GM12878 (cell line): ENCODE measurements around the gene GPR31. TPM values are rescaled to one million over a fixed set of nuclear protein-coding genes. Genes with fewer than 3 reads are reported as not detected.

ENCODE experiments used
- ATAC-seq: fragments of 200-7000 bp; cut with Tn5 transposase; 3 replicates; pipeline ENCODE4 v1.9.1; 2020; ENCODE audit warnings: mild to moderate bottlenecking, moderate library complexity
- BruUV-seq: library from RNA; stranded (reverse); fragments of 400-500 nt; replicated peaks from 2 replicates; lab custom pipeline; 2021; lab: Mats Ljungman, UMichigan
- CTCF ChIA-PET: fragments of 300-600 bp; sonication (Branson Sonifier 250); formaldehyde crosslinking; extraction: SDS; loops from one replicate; lab custom pipeline; 2021; ENCODE audit warnings: inconsistent platforms; lab: Yijun Ruan, JAX
- POLR2A ChIA-PET: fragments of 350-600 bp; formaldehyde crosslinking; extraction: SDS; loops from one replicate; lab custom pipeline; 2021; ENCODE audit warnings: inconsistent platforms; lab: Charles Lee
- RAD21 ChIA-PET: fragments of 300-600 bp; sonication (Branson Sonifier 250); formaldehyde crosslinking; loops from one replicate; lab custom pipeline; 2023; ENCODE audit warnings: antibody characterized with exemption; ENCODE audit not compliant: unreplicated experiment; lab: Charles Lee
- SMC1A ChIA-PET: fragments of 300-600 bp; sonication (Branson Sonifier 250); formaldehyde crosslinking; loops from one replicate; lab custom pipeline; 2023; ENCODE audit not compliant: unreplicated experiment, uncharacterized antibody; lab: Charles Lee
- DNase-seq: peaks from one replicate; pipeline ENCODE4 v3.0.0-alpha.2; 2011; ENCODE audit warnings: low read depth, low spot score
- FAIRE-seq: peaks from 3 replicates; lab custom pipeline; 2011; peaks lifted over from hg19 to GRCh38; lab: Jason Lieb, UNC
- H2AFZ ChIP-seq: 2 replicates; pipeline ENCODE4 v1.6.0; 2011; ENCODE audit warnings: low read depth, low read length, control low read depth; ENCODE audit not compliant: control insufficient read depth
- H3K27ac ChIP-seq: 2 replicates; pipeline ENCODE4 v1.5.1; 2011; ENCODE audit warnings: control low read depth; ENCODE audit not compliant: control insufficient read depth, insufficient read depth
- H3K27me3 ChIP-seq, 2 experiments: replicated peaks in 1 of 2; 2 replicates each; pipeline versions ENCODE4 v1.6.0 to v1.6.1; 2011; ENCODE audit warnings: low read length in 1 of 2; ENCODE audit not compliant: control insufficient read depth in 2 of 2, insufficient read depth in 2 of 2
- H3K36me3 ChIP-seq, 2 experiments: 2 replicates each; pipeline ENCODE4 v1.5.1; 2011; ENCODE audit warnings: low read length in 1 of 2; ENCODE audit not compliant: control insufficient read depth in 2 of 2, insufficient read depth in 2 of 2
- H3K4me1 ChIP-seq: 2 replicates; pipeline ENCODE4 v1.6.1; 2011; ENCODE audit warnings: mild to moderate bottlenecking, low read length, moderate library complexity, mixed read lengths; ENCODE audit not compliant: control insufficient read depth, insufficient read depth
- H3K4me2 ChIP-seq: 2 replicates; pipeline ENCODE4 v1.6.0; 2011; ENCODE audit warnings: control low read depth; ENCODE audit not compliant: control insufficient read depth, insufficient read depth
- H3K4me3 ChIP-seq: fragments of 200-600 bp; sonication (generic); 2 replicates; pipeline ENCODE4 v1.5.1; 2016
- H3K79me2 ChIP-seq: 2 replicates; pipeline ENCODE4 v1.6.0; 2011; ENCODE audit warnings: low read length; ENCODE audit not compliant: control insufficient read depth, insufficient read depth
- H3K9ac ChIP-seq: 2 replicates; pipeline ENCODE4 v1.8.0; 2011; ENCODE audit warnings: low read length, control low read depth, mixed read lengths; ENCODE audit not compliant: control insufficient read depth, insufficient read depth
- H3K9me3 ChIP-seq: replicated peaks from 3 replicates; pipeline ENCODE4 v1.5.1; 2011; ENCODE audit warnings: mild to moderate bottlenecking, low read length; ENCODE audit not compliant: control insufficient read depth, insufficient read depth
- H4K20me1 ChIP-seq: 2 replicates; pipeline ENCODE4 v1.6.0; 2011; ENCODE audit not compliant: control insufficient read depth, insufficient read depth
- EGR1 ChIP-seq, 2 experiments: IDR thresholded peaks; 1 replicate in 1 of 2; 2 replicates in 1 of 2; pipeline ENCODE4 v1.6.1; 2011 to 2012; ENCODE audit warnings: low read depth in 2 of 2, low read length in 2 of 2, borderline replicate concordance in 1 of 2, mild to moderate bottlenecking in 1 of 2, moderate library complexity in 1 of 2
- NBN ChIP-seq: fragments of 450-650 bp; IDR thresholded peaks from 2 replicates; pipeline ENCODE4 v1.6.1; 2016
- RAD21 ChIP-seq: IDR thresholded peaks from 2 replicates; pipeline ENCODE4 v1.6.1; 2011; ENCODE audit warnings: mild to moderate bottlenecking, low read depth, low read length, moderate library complexity; ENCODE audit not compliant: insufficient read depth
- RCOR1 ChIP-seq: conservative IDR thresholded peaks from 2 replicates; pipeline ENCODE4 v1.6.1; 2012; ENCODE audit warnings: low read depth, low read length, improper control_type of control experiment
- ZNF207 ChIP-seq: fragments of 450-650 bp; IDR thresholded peaks from 2 replicates; pipeline ENCODE4 v1.6.1; 2014; ENCODE audit warnings: antibody characterized with exemption, mild to moderate bottlenecking, borderline replicate concordance
- ZNF384 ChIP-seq: IDR thresholded peaks from 2 replicates; pipeline ENCODE4 v1.6.1; 2012; ENCODE audit warnings: low read depth, mild to moderate bottlenecking, low read length, improper control_type of control experiment, borderline replicate concordance
- ZNF687 ChIP-seq: fragments of 450-650 bp; IDR thresholded peaks from 2 replicates; pipeline ENCODE4 v1.6.1; 2017; ENCODE audit warnings: mild to moderate bottlenecking, moderate library complexity
- ZZZ3 ChIP-seq: IDR thresholded peaks from 2 replicates; pipeline ENCODE4 v1.6.1; 2011; ENCODE audit warnings: low read depth; ENCODE audit not compliant: control insufficient read depth, insufficient read length
- WGBS: methylation state at CpG from one replicate; pipeline ENCODE4 v1.1.6; 2016; ENCODE audit warnings: low lambda C conversion rate; ENCODE audit not compliant: insufficient replicate concordance, insufficient coverage; ENCODE audit errors: missing lambda C conversion rate; 5-methylcytosine and 5-hydroxymethylcytosine counted together
- in situ Hi-C: fragments of 300-500 bp; cut with MboI; formaldehyde crosslinking; loops from 9 replicates; pipeline ENCODE4 v1.14.3; 2018; ENCODE audit warnings: mixed read lengths
- intact Hi-C: fragments of 100-400 bp; cut with micrococcal nuclease; formaldehyde crosslinking; loops from one replicate; pipeline ENCODE4 v1.14.2; 2022; ENCODE audit not compliant: unreplicated experiment
- polyA plus RNA-seq, 11 experiments: library from polyadenylated mRNA; depleted of rRNA in 4 of 11; unstranded in 6 of 11; stranded (reverse) in 5 of 11; fragments of >200 nt; fragmentation: Nextera tagmentation in 4 of 11; fragmentation: Illumina TruSeq in 1 of 11; extraction: Ambion mirVana in 4 of 11; extraction: Trizol in 1 of 11; gene quantifications; 1 replicate in 1 of 11; 2 replicates in 10 of 11; pipeline versions ENCODE4 v1.2.1 to v1.2.3, GENCODE V29; 2011 to 2016; ENCODE audit warnings: inconsistent platforms in 2 of 11, missing spikeins in 2 of 11, low read depth in 1 of 11
- total RNA-seq, 4 experiments: library from RNA; depleted of rRNA in 3 of 4; stranded (reverse); fragments of >200 nt in 3 of 4; fragmentation: Illumina TruSeq in 1 of 4; extraction: Trizol in 1 of 4; gene quantifications; 2 replicates each; pipeline versions ENCODE4 v1.2.1 to v1.2.3, GENCODE V29; 2013 to 2021

GPR31 gene
- total and polyA plus RNA-seq, 10 of the 15 experiments (the other 5 are each of a cell fraction or from before 2014, with no cell fraction given), result not detected

- H2AFZ ChIP-seq, result no peak overlapping the region
- TF ChIP-seq RCOR1 (no peak), ZNF384 (no peak), ZNF207 (no peak), ZZZ3 (no peak), EGR1 (IDR thresholded peaks at IDR 0.05; ENCODE audit: borderline replicate concordance in 1 of 2, low read depth in 2 of 2, low read length in 2 of 2) (no peak), ZNF687 (no peak), NBN (no peak), RAD21 (no peak)
- SMC1A ChIA-PET, result interaction anchor here (0.6 to 1.5 kb wide), 4 partner anchors 15 to 371 kb away, joined by 3 read pairs; no protein-coding TSS in a partner anchor
- H3K36me3 ChIP-seq, result no peaks in the 10 kb centered on the region
- RAD21 ChIA-PET, result no interaction called here
- BruUV-seq, result no TSS peak
- H4K20me1 ChIP-seq, result no peaks in the 10 kb centered on the region
- no peaks in the 10 kb centered on the region for H3K27me3 ChIP-seq
- CTCF ChIA-PET, result interaction anchor here (0.7 to 2.5 kb wide), 3 partner anchors 134 to 370 kb away, joined by 3 to 6 read pairs (median 4); no protein-coding TSS in a partner anchor
- H3K79me2 ChIP-seq, result no peaks in the 10 kb centered on the region
- H3K9ac ChIP-seq, result no peak overlapping the region
- no peak overlapping the region for H3K4me3 ChIP-seq
- 0 out of 3 replicates have a peak, but pooled peaks cover 1% of the 10 kb centered on the region for H3K9me3 ChIP-seq
- no peak overlapping the region for H3K27ac ChIP-seq
- in situ Hi-C loops (loop anchor here (25.0 kb wide), 1 partner anchor 133 kb away; no protein-coding TSS in a partner anchor), intact Hi-C loops (no loop called here)
- WGBS, result 52% methylated on average over 12 of the region's 12 CpGs
- POLR2A ChIA-PET, result no interaction called here
- FAIRE-seq (no peak), DNase-seq (no peak), ATAC-seq (no peak)
- H3K4me1 ChIP-seq, result peaks cover 9% of the 10 kb centered on the region
- H3K4me2 ChIP-seq, result no peak overlapping the region
Observed at GRCh38 chr6:167145461-167145860, 12.3 kb downstream of the GPR31 start.
